Activated CD8-positive, alpha-beta memory T cell treated with anti-CD3 and anti-CD28 coated beads, Interleukin-2, amount 50 U/mL, for 1 hour (primary cell): ENCODE results near the gene CLN6.
"Not testable (repeated sequence)": the region's sequence is repeated elsewhere in the genome, so short reads cannot be mapped to it uniquely, and the experiment has no call there.

Experiments used
- DNase-seq: peaks from one replicate; pipeline ENCODE4 v3.0.0-alpha.2; 2020; ENCODE audit errors: extremely low read depth

CLN6 gene

GRCh38 chr15:68256675-68257450 is 27.3 kb upstream of the CLN6 start:
- DNase-seq = no peak

DNA sequence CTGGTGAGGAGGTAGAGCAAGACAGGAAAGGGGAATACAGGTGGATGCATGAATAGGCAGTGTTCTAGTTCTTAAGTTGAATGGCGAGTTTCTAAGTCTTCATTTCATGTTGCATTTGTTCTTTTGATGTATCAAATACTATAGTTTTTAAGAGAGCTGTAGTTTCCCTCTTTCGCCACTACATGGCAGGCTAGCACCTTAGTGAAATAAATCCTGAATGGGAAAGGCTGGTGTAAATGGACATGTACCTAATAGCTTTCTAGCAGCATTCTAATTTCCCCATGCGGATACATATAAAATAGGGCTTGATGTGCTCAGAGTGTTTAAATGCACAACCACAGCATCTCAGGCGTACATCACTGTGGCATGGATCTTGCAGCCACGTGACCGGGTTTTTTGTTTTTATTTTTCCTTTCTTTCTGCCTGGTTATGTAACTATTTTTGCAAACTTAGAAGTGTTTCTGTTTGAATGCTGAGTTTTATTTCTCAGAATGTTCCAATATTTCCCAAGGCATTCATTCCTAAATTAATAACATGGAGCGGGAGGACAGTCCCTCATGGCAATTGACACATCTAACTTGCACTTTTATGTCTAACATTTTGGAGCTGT is 23.5 kb upstream of the CLN6 start:
- no peak for DNase-seq

- no peak for DNase-seq
These were observed 19.7 kb upstream of the CLN6 start for GRCh38 chr15:68249058-68249713.

GRCh38 chr15:68244235-68244634 is 14.7 kb upstream of the CLN6 start:
- no peak for DNase-seq

DNA sequence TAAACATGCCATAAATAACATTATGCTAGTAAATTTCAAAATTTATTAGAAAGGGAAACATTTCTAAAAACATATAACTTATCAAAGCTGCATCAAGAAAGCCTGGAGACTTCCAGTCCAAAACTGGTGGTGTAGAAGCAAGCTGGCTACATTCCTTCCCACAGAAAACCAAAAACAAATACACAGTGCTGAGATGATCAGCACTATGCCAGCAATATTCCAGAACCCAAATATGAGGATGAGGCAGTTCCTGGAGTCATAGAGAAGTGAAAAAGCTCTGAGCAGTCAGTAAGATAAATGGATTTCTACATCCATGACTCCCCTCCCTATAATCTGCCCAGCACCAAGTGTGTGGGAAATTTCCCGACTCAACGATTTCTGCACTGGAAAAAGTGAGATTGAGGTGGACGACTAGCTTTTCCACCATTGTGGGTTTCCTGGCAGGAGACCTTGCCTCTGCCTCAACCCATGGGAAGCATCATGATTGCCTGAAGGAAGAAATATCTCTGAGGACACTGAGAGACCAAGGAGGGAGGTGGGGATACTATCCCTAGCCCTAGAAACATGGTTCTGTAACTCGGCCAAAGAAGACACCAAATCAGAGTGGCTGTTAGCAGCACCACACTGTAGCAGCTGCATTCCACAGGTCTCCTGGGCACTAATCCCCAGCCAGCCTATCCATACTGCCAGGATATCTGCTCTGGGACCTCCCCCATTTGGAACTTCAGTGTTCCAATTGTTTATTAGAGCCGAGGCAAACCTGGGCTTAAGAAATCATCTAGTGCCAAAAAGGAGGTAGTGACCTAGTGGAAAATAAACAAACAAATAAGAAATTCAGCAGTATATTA is 11.8 kb upstream of the CLN6 start:
- DNase-seq = no peak

DNA sequence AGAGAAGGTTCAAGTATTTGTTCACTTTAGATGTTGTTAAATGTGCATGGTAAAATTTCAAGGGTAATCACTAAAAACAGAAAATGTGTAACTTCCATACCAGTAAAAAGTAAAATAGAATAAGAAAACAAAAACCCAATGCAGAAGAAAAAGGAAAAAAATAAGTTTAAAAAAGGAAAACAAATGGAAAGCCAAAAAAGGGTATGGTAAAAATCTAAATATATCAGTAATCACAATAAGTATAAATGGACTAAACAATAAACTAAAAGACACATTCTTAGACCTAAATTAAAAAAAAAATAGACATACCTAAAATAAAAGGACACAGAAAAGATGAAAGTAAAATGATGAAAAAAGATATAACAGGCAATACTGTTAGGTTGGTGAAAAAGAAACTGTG is 9.5 kb upstream of the CLN6 start:
- no peak for DNase-seq

DNA sequence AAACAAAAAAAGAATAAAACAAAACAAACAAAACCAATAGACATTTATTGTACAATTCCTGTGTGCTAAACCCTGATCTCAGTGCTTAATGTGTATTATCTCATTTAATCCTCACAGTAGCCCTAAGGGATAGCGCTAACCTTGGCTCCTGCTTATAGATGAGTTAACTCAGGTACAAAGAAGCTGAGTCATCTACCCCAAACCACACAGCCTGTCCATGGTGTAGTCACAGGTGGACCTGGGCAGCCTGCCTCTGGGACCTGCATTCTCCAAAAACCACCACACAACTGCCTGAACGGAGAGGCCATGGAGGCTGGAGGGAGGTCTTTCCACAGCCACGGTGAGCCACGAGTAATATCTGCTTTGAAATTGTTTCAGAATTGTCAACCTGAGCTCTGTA is 5.5 kb upstream of the CLN6 start:
- DNase-seq = no peak

DNA sequence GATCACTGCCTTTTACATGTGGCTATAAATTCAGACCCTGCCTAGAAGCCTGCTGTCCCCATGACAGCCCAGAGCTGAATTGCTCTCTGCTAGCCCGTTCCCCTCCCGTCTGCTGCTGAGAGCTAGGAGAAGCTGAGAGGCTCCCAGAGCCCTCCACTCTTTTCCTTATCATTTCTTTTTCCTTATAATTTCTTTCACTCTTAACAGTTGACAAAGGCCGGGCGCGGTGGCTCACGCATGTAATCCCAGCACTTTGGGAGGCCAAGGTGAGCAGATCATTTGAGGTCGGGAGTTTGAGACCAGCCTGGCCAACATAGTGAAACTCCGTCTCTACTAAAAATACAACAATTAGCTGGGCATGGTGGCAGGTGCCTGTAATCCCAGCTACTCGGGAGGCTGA is 5.0 kb upstream of the CLN6 start:
- DNase-seq = not testable (repeated sequence)

DNA sequence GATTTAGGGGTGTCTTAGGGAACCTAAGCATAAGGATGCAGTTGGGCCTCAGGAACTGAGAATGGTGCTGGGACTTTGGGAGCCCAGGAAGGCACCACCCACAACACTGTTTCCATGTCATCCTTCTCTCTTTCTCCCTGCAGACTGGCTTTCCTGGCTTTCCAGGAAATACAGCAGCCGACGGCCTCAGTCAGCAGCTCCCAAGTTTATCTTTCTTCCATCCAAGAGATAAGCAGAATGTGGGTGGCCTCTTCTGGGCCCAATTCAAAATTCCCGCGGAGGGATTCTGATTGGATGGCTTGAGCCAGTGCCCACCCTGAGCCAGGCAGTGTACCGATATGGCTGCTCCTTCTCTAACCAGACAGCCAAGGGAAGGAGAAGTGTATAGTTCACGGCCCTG is 4.5 kb upstream of the CLN6 start:
- DNase-seq = no peak

GRCh38 chr15:68232937-68233336 is 3.4 kb upstream of the CLN6 start:
- DNase-seq = no peak

GRCh38 chr15:68232449-68232848 is 2.9 kb upstream of the CLN6 start:
- no peak for DNase-seq

- no peak for DNase-seq
These were observed 1.7 kb upstream of the CLN6 start for GRCh38 chr15:68231102-68231818.

- DNase-seq = no peak
These were observed 901 bp upstream of the CLN6 start for GRCh38 chr15:68230157-68231100.

DNA sequence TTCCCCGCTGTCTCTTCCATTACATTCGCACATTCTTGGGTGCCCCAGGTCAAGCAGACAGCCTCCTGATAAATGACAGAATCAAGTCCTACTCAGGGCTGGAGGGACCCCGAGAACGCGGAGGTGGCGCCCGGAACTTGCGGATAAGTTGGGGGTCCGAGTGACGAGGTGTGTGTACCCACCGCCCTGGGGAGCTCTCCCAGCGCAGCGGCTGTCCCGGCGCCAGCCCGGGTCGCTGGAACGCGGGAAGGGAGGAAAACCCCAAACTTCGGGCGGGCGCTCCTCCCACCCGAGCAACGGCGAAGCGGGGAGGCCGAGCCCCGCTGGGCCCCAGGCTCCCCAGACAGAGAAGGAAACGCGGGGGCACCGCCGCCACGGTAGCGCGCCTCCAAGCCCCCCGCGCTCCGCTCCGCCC is 550 bp downstream of the CLN6 start:
- no peak for DNase-seq

GRCh38 chr15:68228143-68228970 is 1.2 kb downstream of the CLN6 start:
- no peak for DNase-seq

GRCh38 chr15:68227643-68228142 is 1.8 kb downstream of the CLN6 start:
- no peak for DNase-seq

DNA sequence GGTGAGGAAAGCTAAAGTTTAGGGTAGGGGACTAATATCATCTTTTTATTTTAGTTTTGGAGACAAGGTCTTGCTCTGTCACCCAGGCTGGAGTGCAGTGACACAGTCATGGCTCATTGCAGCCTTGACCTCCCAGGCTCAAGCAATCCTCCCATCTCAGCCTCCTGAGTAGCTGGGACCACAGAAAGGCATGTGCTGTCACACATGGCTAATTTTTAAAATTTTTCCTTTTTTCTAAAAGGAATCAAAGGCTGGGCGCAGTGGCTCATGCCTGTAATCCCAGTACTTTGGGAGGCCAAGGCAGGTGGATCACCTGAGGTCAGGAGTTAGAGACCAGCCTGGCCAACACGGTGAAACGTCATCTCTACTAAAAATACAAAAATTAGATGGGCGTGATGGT is 4.1 kb downstream of the CLN6 start:
- DNase-seq = not testable (repeated sequence)

- no peak for DNase-seq
These were observed 4.8 kb downstream of the CLN6 start for GRCh38 chr15:68224546-68225250.

GRCh38 chr15:68224108-68224507 is 5.4 kb downstream of the CLN6 start:
- no peak for DNase-seq
